ENCODE results near the gene MEF2A.
"Not testable (repeated sequence)": the region's sequence is repeated elsewhere in the genome, so short reads cannot be mapped to it uniquely, and the experiment has no call there.

MEF2A gene

GRCh38 chr15:99565299-99566156 is at the start of gene MEF2A:
Gene MEF2A, plus strand, starts transcription at chr15:99565984. Its CDS starts 67,136 bp downstream, at chr15:99633120.
- Histone ChIP-seq H3K79me2 (ENCODE audit: insufficient read depth, low read length) (peaks cover 45% of the 10 kb centered on the region), H3K36me3 (ENCODE audit: insufficient read depth, low read length) (no peaks in the 10 kb centered on the region), H2AFZ (ENCODE audit: low read depth, low read length) (peak within 1 kb of the TSS; percentile 97), H3K4me3 (ENCODE audit: low read depth in 1 of 2, low read length in 2 of 2) (peak within 1 kb of the TSS; percentile 91 to 92), H3K9ac (ENCODE audit: low read depth, low read length) (peak within 1 kb of the TSS; percentile 80), H3K9me3 (ENCODE audit: insufficient read depth, low read length, severe bottlenecking) (no peaks in the 10 kb centered on the region), H3K27ac (ENCODE audit: low read length) (peak within 1 kb of the TSS; percentile 98), H4K20me1 (ENCODE audit: insufficient read depth, low read length) (peaks cover 26% of the 10 kb centered on the region; the same call in 1 of the 2 replicates), H3K4me2 (ENCODE audit: insufficient read depth, low read length) (peak within 1 kb of the TSS; percentile 75), H3K4me1 (ENCODE audit: insufficient read depth, low read length) (peaks cover 55% of the 10 kb centered on the region), H3K27me3 (ENCODE audit: insufficient read depth, low read length, poor library complexity) (no peaks in the 10 kb centered on the region)
- peak; percentile 90 for DNase-seq
- no peak for TF ChIP-seq CTCF (IDR thresholded peaks at IDR 0.05; ENCODE audit: borderline replicate concordance, extremely low read depth, low read length, poor library complexity, severe bottlenecking)
- no peak for TF ChIP-seq EZH2 (IDR thresholded peaks at IDR 0.05; ENCODE audit: borderline replicate concordance, low read depth, low read length, severe bottlenecking)
- peak; percentile 76 for ATAC-seq (ENCODE audit: insufficient read depth, low read depth)

- H3K27ac ChIP-seq (ENCODE audit: low read length), result no peak overlapping the region
- H3K79me2 ChIP-seq (ENCODE audit: insufficient read depth, low read length), result no peaks in the 10 kb centered on the region
- no peak overlapping the region for H2AFZ ChIP-seq (ENCODE audit: low read depth, low read length)
- peaks cover 6% of the 10 kb centered on the region for H3K9me3 ChIP-seq (ENCODE audit: insufficient read depth, low read length, severe bottlenecking)
- H3K4me3 ChIP-seq (ENCODE audit: low read depth in 1 of 2, low read length in 2 of 2), result no peak overlapping the region
- H3K36me3 ChIP-seq (ENCODE audit: insufficient read depth, low read length), result no peaks in the 10 kb centered on the region
- H3K4me1 ChIP-seq (ENCODE audit: insufficient read depth, low read length), result peaks cover 12% of the 10 kb centered on the region
- no peak overlapping the region for H3K4me2 ChIP-seq (ENCODE audit: insufficient read depth, low read length)
- ATAC-seq (ENCODE audit: insufficient read depth, low read depth) (no peak), DNase-seq (no peak)
- TF ChIP-seq CTCF (IDR thresholded peaks at IDR 0.05; ENCODE audit: borderline replicate concordance, extremely low read depth, low read length, poor library complexity, severe bottlenecking), result no peak
- TF ChIP-seq EZH2 (IDR thresholded peaks at IDR 0.05; ENCODE audit: borderline replicate concordance, low read depth, low read length, severe bottlenecking), result no peak
- no peaks in the 10 kb centered on the region for H4K20me1 ChIP-seq (ENCODE audit: insufficient read depth, low read length)
- no peaks in the 10 kb centered on the region for H3K27me3 ChIP-seq (ENCODE audit: insufficient read depth, low read length, poor library complexity)
- H3K9ac ChIP-seq (ENCODE audit: low read depth, low read length), result no peak overlapping the region
Measured at GRCh38 chr15:99518191-99518590, 47.6 kb upstream of the MEF2A start.

- not testable (repeated sequence) for H3K27ac ChIP-seq (ENCODE audit: low read length); H3K27me3 ChIP-seq (ENCODE audit: insufficient read depth, low read length, poor library complexity); H3K4me3 ChIP-seq (ENCODE audit: low read depth in 1 of 2, low read length in 2 of 2); H3K9me3 ChIP-seq (ENCODE audit: insufficient read depth, low read length, severe bottlenecking); DNase-seq; H3K4me1 ChIP-seq (ENCODE audit: insufficient read depth, low read length); H3K9ac ChIP-seq (ENCODE audit: low read depth, low read length); H3K36me3 ChIP-seq (ENCODE audit: insufficient read depth, low read length); H2AFZ ChIP-seq (ENCODE audit: low read depth, low read length); H3K79me2 ChIP-seq (ENCODE audit: insufficient read depth, low read length); ATAC-seq (ENCODE audit: insufficient read depth, low read depth); H3K4me2 ChIP-seq (ENCODE audit: insufficient read depth, low read length); H4K20me1 ChIP-seq (ENCODE audit: insufficient read depth, low read length)
Measured at GRCh38 chr15:99519366-99519765, 46.4 kb upstream of the MEF2A start.

GRCh38 chr15:99522288-99522687 is 43.5 kb upstream of the MEF2A start:
- no peak overlapping the region for H3K27ac ChIP-seq (ENCODE audit: low read length)
- no peaks in the 10 kb centered on the region for H3K79me2 ChIP-seq (ENCODE audit: insufficient read depth, low read length)
- no peak for TF ChIP-seq CTCF (IDR thresholded peaks at IDR 0.05; ENCODE audit: borderline replicate concordance, extremely low read depth, low read length, poor library complexity, severe bottlenecking)
- no peak for TF ChIP-seq EZH2 (IDR thresholded peaks at IDR 0.05; ENCODE audit: borderline replicate concordance, low read depth, low read length, severe bottlenecking)
- no peak for DNase-seq
- H3K36me3 ChIP-seq (ENCODE audit: insufficient read depth, low read length), result no peaks in the 10 kb centered on the region
- H4K20me1 ChIP-seq (ENCODE audit: insufficient read depth, low read length), result no peaks in the 10 kb centered on the region
- H3K4me2 ChIP-seq (ENCODE audit: insufficient read depth, low read length), result no peak overlapping the region
- H3K4me1 ChIP-seq (ENCODE audit: insufficient read depth, low read length), result peaks cover 30% of the 10 kb centered on the region
- H3K4me3 ChIP-seq (ENCODE audit: low read depth in 1 of 2, low read length in 2 of 2), result no peak overlapping the region
- H2AFZ ChIP-seq (ENCODE audit: low read depth, low read length), result no peak overlapping the region
- peaks cover 3% of the 10 kb centered on the region for H3K9me3 ChIP-seq (ENCODE audit: insufficient read depth, low read length, severe bottlenecking)
- H3K27me3 ChIP-seq (ENCODE audit: insufficient read depth, low read length, poor library complexity), result no peaks in the 10 kb centered on the region
- H3K9ac ChIP-seq (ENCODE audit: low read depth, low read length), result no peak overlapping the region
- ATAC-seq (ENCODE audit: insufficient read depth, low read depth), result no peak
